ENCODE measurements around the gene ETV1.
"Not testable (repeated sequence)": the region's sequence is repeated elsewhere in the genome, so short reads cannot be mapped to it uniquely, and the experiment has no call there.

ETV1 gene

DNA sequence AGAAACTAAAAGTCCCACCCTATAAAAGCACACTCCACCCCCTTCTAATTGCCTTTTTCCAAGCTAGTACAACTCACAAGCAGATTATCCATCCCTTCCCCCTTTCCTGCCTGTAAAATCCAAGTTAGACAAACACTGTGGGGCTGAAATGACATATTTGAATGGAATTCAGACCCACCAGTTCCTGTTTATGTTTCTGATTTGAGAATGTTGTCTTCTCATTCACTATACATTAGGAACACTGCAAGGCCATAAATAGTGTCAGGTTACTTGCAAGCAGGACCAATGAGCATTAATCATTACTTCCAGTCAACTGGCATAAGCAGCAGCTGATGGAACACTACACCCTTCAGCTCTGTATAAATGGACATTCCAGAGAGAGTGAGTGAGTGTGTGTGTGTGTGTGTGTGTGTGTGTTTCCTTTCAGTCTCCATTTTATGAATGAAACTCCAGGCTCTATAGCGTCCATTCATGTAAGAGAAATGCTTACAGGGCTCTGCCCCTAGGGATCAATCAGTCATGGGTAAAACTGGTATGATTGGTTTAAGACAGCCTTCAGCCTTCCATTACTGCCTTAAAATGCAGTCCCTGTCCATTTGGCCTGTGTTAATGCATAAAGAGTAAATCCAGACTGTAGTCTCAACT lies 69.3 kb downstream of the ETV1 start:
- H3K4me3 ChIP-seq (ENCODE audit: low read depth, low read length) = no peak overlapping the region
- TF ChIP-seq, protein P1, sequence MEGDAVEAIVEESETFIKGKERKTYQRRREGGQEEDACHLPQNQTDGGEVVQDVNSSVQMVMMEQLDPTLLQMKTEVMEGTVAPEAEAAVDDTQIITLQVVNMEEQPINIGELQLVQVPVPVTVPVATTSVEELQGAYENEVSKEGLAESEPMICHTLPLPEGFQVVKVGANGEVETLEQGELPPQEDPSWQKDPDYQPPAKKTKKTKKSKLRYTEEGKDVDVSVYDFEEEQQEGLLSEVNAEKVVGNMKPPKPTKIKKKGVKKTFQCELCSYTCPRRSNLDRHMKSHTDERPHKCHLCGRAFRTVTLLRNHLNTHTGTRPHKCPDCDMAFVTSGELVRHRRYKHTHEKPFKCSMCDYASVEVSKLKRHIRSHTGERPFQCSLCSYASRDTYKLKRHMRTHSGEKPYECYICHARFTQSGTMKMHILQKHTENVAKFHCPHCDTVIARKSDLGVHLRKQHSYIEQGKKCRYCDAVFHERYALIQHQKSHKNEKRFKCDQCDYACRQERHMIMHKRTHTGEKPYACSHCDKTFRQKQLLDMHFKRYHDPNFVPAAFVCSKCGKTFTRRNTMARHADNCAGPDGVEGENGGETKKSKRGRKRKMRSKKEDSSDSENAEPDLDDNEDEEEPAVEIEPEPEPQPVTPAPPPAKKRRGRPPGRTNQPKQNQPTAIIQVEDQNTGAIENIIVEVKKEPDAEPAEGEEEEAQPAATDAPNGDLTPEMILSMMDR (IDR thresholded peaks at IDR 0.05; ENCODE audit: low read depth, low read length, missing control alignments) = no peak

GRCh38 chr7:13918333-13918732 lies 71.1 kb downstream of the ETV1 start:
- DNase-seq (ENCODE audit: low read depth); H3K4me3 ChIP-seq (ENCODE audit: low read depth, low read length): not testable (repeated sequence)

More for the DNA sequence above, 69.3 kb downstream of the ETV1 start:
- no peak for DNase-seq (ENCODE audit: low read depth)

DNA sequence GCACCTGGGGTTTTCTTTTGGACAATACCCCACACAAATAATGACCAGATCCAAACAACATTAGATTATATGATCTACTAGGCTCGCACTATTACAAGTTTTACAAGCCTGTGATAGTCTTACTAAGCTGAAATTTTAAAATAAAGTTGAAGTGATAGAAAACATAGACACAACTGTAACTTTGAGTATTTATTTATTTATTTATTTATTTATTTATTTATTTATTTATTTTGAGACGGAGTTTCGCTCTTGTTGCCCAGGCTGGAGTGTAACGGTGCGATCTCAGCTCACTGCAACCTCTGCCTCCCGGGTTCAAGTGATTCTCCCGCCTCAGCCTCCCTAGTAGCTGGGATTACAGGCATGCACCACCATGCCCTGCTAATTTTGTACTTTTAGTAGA lies 72.4 kb downstream of the ETV1 start:
- DNase-seq (ENCODE audit: low read depth); H3K4me3 ChIP-seq (ENCODE audit: low read depth, low read length): not testable (repeated sequence)

- TF ChIP-seq, protein P1 (IDR thresholded peaks at IDR 0.05; ENCODE audit: low read depth, low read length, missing control alignments) = no peak
- H3K4me3 ChIP-seq (ENCODE audit: low read depth, low read length) = no peak overlapping the region
- no peak for DNase-seq (ENCODE audit: low read depth)
Observed at GRCh38 chr7:13915891-13916290, 73.6 kb downstream of the ETV1 start.

- TF ChIP-seq, protein P1 (IDR thresholded peaks at IDR 0.05; ENCODE audit: low read depth, low read length, missing control alignments) = no peak
- no peak for DNase-seq (ENCODE audit: low read depth)
- no peak overlapping the region for H3K4me3 ChIP-seq (ENCODE audit: low read depth, low read length)
Observed at GRCh38 chr7:13912715-13913278, 76.7 kb downstream of the ETV1 start.

- DNase-seq (ENCODE audit: low read depth) = no peak
Observed at GRCh38 chr7:13911909-13912308, 77.6 kb downstream of the ETV1 start.

GRCh38 chr7:13910805-13911551 lies 78.5 kb downstream of the ETV1 start:
- H3K4me3 ChIP-seq (ENCODE audit: low read depth, low read length) = no peak overlapping the region
- DNase-seq (ENCODE audit: low read depth) = no peak
- TF ChIP-seq, protein P1 (IDR thresholded peaks at IDR 0.05; ENCODE audit: low read depth, low read length, missing control alignments) = no peak

More at GRCh38 chr7:13911909-13912308, 77.6 kb downstream of the ETV1 start:
- no peak overlapping the region for H3K4me3 ChIP-seq (ENCODE audit: low read depth, low read length)
- TF ChIP-seq, protein P1 (IDR thresholded peaks at IDR 0.05; ENCODE audit: low read depth, low read length, missing control alignments) = no peak
